Sigmoid colon (tissue), 7 donors: ENCODE results near the gene DAPK2. TPM values are rescaled to one million over a fixed set of nuclear protein-coding genes. Genes with fewer than 3 reads are reported as not detected.

Experiments
- DNase-seq: peaks from one replicate; pipeline ENCODE4 v3.0.0-alpha.2; 2019
- H3K27ac ChIP-seq, 4 donors: fragments of 200-600 bp; sonication (generic); one replicate each; pipeline ENCODE4 v1.5.1; 2016 to 2019; ENCODE audit warnings: mild to moderate bottlenecking in 1 of 4
- H3K27me3 ChIP-seq, 3 donors: fragments of 200-600 bp; sonication (generic); one replicate each; pipeline ENCODE4 v1.5.1; 2019; ENCODE audit warnings: mild to moderate bottlenecking in 1 of 3
- H3K36me3 ChIP-seq, 4 donors: fragments of 200-600 bp; sonication (generic); one replicate each; pipeline ENCODE4 v1.5.1; 2016 to 2019
- H3K4me1 ChIP-seq, 4 donors: fragments of 200-600 bp; sonication (generic); one replicate each; pipeline ENCODE4 v1.5.1; 2017 to 2019
- H3K4me3 ChIP-seq, 4 donors: fragments of 200-600 bp; sonication (generic); one replicate each; pipeline ENCODE4 v1.5.1; 2017 to 2019; ENCODE audit warnings: mild to moderate bottlenecking in 2 of 4, moderate library complexity in 1 of 4
- H3K9me3 ChIP-seq, 4 donors: fragments of 200-600 bp in 3 of 4; sonication (generic) in 3 of 4; one replicate each; pipeline versions ENCODE4 v1.5.1 to v1.6.1; 2013 to 2019
- EP300 ChIP-seq, 4 donors: sonication (generic); formaldehyde crosslinking; IDR thresholded peaks; one replicate each; pipeline ENCODE4 v1.6.1; 2017; ENCODE audit warnings: antibody characterized with exemption in 4 of 4
- POLR2A ChIP-seq, 2 donors: fragments of 450-650 bp; IDR thresholded peaks; one replicate each; pipeline ENCODE4 v1.6.1; 2016; ENCODE audit warnings: antibody characterized with exemption in 2 of 2, mild to moderate bottlenecking in 2 of 2, moderate library complexity in 2 of 2
- POLR2AphosphoS5 ChIP-seq, 4 donors: sonication (generic); formaldehyde crosslinking; IDR thresholded peaks; one replicate each; pipeline ENCODE4 v1.6.1; 2017; ENCODE audit warnings: antibody characterized with exemption in 4 of 4
- WGBS, 2 donors: extraction: QIAGEN DNeasy Blood & Tissue Kit; methylation state at CpG; one replicate each; pipeline ENCODE4 v1.1.7; 2013; 5-methylcytosine and 5-hydroxymethylcytosine counted together
- intact Hi-C: fragments of 100-400 bp; cut with DNase I; formaldehyde crosslinking; loops from one replicate; pipeline ENCODE4 v1.15.1; 2023
- polyA plus RNA-seq, 3 donors: library from polyadenylated mRNA; stranded (reverse); fragments of 200-250 nt; gene quantifications; one replicate each; pipeline ENCODE4 v1.2.3, GENCODE V29; 2013
- total RNA-seq, 4 donors: library from RNA; depleted of rRNA; stranded (reverse); fragments of >200 nt; gene quantifications; one replicate each; pipeline ENCODE4 v1.1.0, GENCODE V29; 2016
- TF ChIP-seq, protein P1 (sequence below), 4 experiments: fragments of 450-650 bp in 3 of 4; fragments of 200-600 bp in 1 of 4; IDR thresholded peaks; one replicate each; pipeline ENCODE4 v1.5.1; 2016 to 2019; ENCODE audit warnings: antibody characterized with exemption in 4 of 4, mild to moderate bottlenecking in 3 of 4, moderate library complexity in 2 of 4
- donor health status: healthy with polysubstance abuse.
- donor health status: Bipolar disorder and iron deficiency.
- donor health status: healthy.

DAPK2 gene
- total and polyA plus RNA-seq, 7 donors, result 2.1 to 27.7 (median 5.5) TPM

GRCh38 chr15:63922261-63922904 lies 123.9 kb downstream of the DAPK2 start:
- Histone ChIP-seq H3K36me3 (no peaks in the 10 kb centered on the region), H3K4me1 (peaks cover 0 to 12% (median 9%) of the 10 kb centered on the region in 4 donors), H3K27ac (no peak overlapping the region), H3K27me3 (no peaks in the 10 kb centered on the region), H3K4me3 (no peak overlapping the region), H3K9me3 (no peaks in the 10 kb centered on the region)
- WGBS, 2 donors, result 86 to 91% methylated on average over 3 of the region's 3 CpGs
- no peak for DNase-seq
- TF ChIP-seq POLR2A (IDR thresholded peaks at IDR 0.05) (no peak), POLR2AphosphoS5 (IDR thresholded peaks at IDR 0.05) (no peak), EP300 (IDR thresholded peaks at IDR 0.05) (no peak)
- TF ChIP-seq, protein P1, sequence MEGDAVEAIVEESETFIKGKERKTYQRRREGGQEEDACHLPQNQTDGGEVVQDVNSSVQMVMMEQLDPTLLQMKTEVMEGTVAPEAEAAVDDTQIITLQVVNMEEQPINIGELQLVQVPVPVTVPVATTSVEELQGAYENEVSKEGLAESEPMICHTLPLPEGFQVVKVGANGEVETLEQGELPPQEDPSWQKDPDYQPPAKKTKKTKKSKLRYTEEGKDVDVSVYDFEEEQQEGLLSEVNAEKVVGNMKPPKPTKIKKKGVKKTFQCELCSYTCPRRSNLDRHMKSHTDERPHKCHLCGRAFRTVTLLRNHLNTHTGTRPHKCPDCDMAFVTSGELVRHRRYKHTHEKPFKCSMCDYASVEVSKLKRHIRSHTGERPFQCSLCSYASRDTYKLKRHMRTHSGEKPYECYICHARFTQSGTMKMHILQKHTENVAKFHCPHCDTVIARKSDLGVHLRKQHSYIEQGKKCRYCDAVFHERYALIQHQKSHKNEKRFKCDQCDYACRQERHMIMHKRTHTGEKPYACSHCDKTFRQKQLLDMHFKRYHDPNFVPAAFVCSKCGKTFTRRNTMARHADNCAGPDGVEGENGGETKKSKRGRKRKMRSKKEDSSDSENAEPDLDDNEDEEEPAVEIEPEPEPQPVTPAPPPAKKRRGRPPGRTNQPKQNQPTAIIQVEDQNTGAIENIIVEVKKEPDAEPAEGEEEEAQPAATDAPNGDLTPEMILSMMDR (IDR thresholded peaks at IDR 0.05), result no peak
- intact Hi-C loops, result no loop called here

DNA sequence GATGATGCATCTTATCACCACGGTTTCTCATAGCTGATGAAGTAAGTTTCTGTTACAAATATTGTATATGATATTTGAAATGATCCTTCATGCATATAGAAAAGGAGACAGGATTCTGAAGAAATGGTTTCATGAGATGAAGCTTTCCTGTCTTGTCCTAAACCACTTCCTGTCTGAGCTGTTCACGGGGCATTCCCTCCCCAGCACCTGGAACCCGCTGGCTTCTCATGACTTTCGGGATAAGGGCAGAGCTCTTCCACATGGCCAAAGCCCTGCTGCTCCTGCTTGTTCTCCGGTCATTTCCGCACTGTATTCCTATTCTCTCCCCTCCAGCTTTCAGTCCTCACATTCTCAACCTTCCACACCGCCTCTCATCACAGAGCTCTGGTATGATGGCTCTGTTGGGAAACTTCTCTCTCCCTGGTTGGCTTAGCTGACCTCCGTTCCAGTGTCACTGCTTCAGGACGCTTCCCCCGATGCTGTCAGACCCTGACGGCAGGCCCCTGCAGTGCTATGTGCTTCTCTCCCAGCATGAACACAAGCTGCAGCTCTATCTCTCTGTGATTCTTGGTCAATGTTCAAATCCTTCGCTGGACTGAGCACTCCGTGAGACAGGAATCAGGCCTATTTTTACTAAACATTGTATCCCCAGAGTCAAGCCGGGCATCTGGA lies 125.6 kb downstream of the DAPK2 start:
- no peak for DNase-seq
- Histone ChIP-seq H3K9me3 (no peaks in the 10 kb centered on the region), H3K4me3 (no peak overlapping the region), H3K36me3 (no peaks in the 10 kb centered on the region), H3K4me1 (peaks cover 0 to 13% (median 10%) of the 10 kb centered on the region in 4 donors), H3K27me3 (no peaks in the 10 kb centered on the region), H3K27ac (no peak overlapping the region)
- TF ChIP-seq POLR2AphosphoS5 (IDR thresholded peaks at IDR 0.05), result no peak
- intact Hi-C loops, result no loop called here
- WGBS, 2 donors, result 88 to 94% methylated on average over 14 of the region's 14 CpGs

GRCh38 chr15:63918901-63919348 lies 127.4 kb downstream of the DAPK2 start:
- Histone ChIP-seq H3K4me3 (no peak overlapping the region), H3K36me3 (no peaks in the 10 kb centered on the region), H3K4me1 (peaks cover 0 to 14% (median 9%) of the 10 kb centered on the region in 4 donors), H3K9me3 (no peaks in the 10 kb centered on the region), H3K27ac (no peak overlapping the region), H3K27me3 (no peaks in the 10 kb centered on the region)
- TF ChIP-seq, protein P1 (IDR thresholded peaks at IDR 0.05), result no peak
- TF ChIP-seq POLR2AphosphoS5 (IDR thresholded peaks at IDR 0.05), result no peak
- no peak for TF ChIP-seq POLR2A (IDR thresholded peaks at IDR 0.05)
- TF ChIP-seq EP300 (IDR thresholded peaks at IDR 0.05), result no peak
- DNase-seq, result no peak
- WGBS, 2 donors, result 82 to 89% methylated on average over 9 of the region's 9 CpGs
- intact Hi-C loops, result no loop called here

DNA sequence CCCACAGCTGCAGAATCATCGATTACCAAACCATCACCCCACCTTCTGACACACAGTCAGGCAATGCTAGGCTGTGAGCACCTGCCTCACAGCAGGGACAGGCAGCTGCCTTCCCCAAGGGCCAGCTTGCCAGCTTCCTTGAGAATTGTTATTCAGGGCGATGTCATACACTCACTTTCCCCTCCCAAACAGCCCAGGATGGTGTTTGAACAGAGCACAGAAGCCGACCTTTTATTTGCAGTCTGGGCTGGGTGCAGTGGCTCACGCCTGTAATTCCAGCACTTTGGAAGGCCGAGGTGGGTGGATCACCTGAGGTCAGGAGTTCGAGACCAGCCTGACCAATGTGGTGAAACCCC lies 128.0 kb downstream of the DAPK2 start:
- peaks cover 0 to 14% (median 9%) of the 10 kb centered on the region in 4 donors for H3K4me1 ChIP-seq
- DNase-seq, result no peak
- 14 to 59% methylated on average over 6 of the region's 6 CpGs for WGBS, 2 donors
- H3K4me3 ChIP-seq, result no peak overlapping the region
- H3K9me3 ChIP-seq, result no peaks in the 10 kb centered on the region
- no peaks in the 10 kb centered on the region for H3K27me3 ChIP-seq
- intact Hi-C loops, result no loop called here
- H3K36me3 ChIP-seq, result no peaks in the 10 kb centered on the region
- TF ChIP-seq POLR2AphosphoS5 (IDR thresholded peaks at IDR 0.05) (no peak), POLR2A (IDR thresholded peaks at IDR 0.05) (no peak), EP300 (IDR thresholded peaks at IDR 0.05) (no peak)
- TF ChIP-seq, protein P1 (IDR thresholded peaks at IDR 0.05), result no peak
- H3K27ac ChIP-seq, result no peak overlapping the region

- H3K27ac ChIP-seq, result no peak overlapping the region
- H3K9me3 ChIP-seq, result no peaks in the 10 kb centered on the region
- peaks cover 0 to 14% (median 9%) of the 10 kb centered on the region in 4 donors for H3K4me1 ChIP-seq
- H3K4me3 ChIP-seq, result no peak overlapping the region
- TF ChIP-seq POLR2A (IDR thresholded peaks at IDR 0.05) (no peak), EP300 (IDR thresholded peaks at IDR 0.05) (no peak), POLR2AphosphoS5 (IDR thresholded peaks at IDR 0.05) (no peak)
- TF ChIP-seq, protein P1 (IDR thresholded peaks at IDR 0.05), result no peak
- H3K36me3 ChIP-seq, result no peaks in the 10 kb centered on the region
- no peak for DNase-seq
- WGBS, 2 donors, result 65 to 85% methylated on average over 8 of the region's 8 CpGs
- no peaks in the 10 kb centered on the region for H3K27me3 ChIP-seq
- intact Hi-C loops, result no loop called here
Measured at GRCh38 chr15:63917588-63918316, 128.5 kb downstream of the DAPK2 start.
